OCI-LY3 (cell line): ENCODE data around the gene CERS2.

Experiments
- H2AFZ ChIP-seq: fragments of 200-600, 300-600 bp; shearing (Covaris generic); 2 replicates; pipeline ENCODE4 v1.6.0; 2014; ENCODE audit warnings: antibody characterized with exemption, low read depth, low read length
- H3K27ac ChIP-seq: fragments of 200-600, 300-600 bp; sonication (generic); 2 replicates; pipeline ENCODE4 v1.5.1; 2014; ENCODE audit warnings: mild to moderate bottlenecking, low read length, moderate library complexity, mixed read lengths
- H3K27me3 ChIP-seq: fragments of 200-600, 300-600 bp; sonication (generic); 2 replicates; pipeline ENCODE4 v1.6.1; 2014; ENCODE audit warnings: low read depth, low read length, mixed read lengths
- H3K36me3 ChIP-seq: fragments of 200-600, 300-600 bp; sonication (generic); replicated peaks from 2 replicates; pipeline ENCODE3; 2014; ENCODE audit warnings: low read depth, low read length, mixed read lengths
- H3K4me1 ChIP-seq: fragments of 300-600, 200-600 bp; sonication (generic); 2 replicates; pipeline ENCODE4 v1.6.1; 2014; ENCODE audit warnings: low read length, mixed read lengths
- H3K4me2 ChIP-seq: fragments of 200-600, 300-600 bp; sonication (generic); 2 replicates; pipeline ENCODE4 v1.6.1; 2014; ENCODE audit warnings: low read length, mixed read lengths
- H3K4me3 ChIP-seq: fragments of 300-600, 200-600 bp; sonication (generic); 2 replicates; pipeline ENCODE4 v1.5.1; 2014; ENCODE audit warnings: antibody characterized with exemption, mild to moderate bottlenecking, low read length, moderate library complexity
- H3K79me2 ChIP-seq: fragments of 300-600, 200-600 bp; shearing (Covaris generic); 2 replicates; pipeline ENCODE4 v1.6.1; 2014; ENCODE audit warnings: mild to moderate bottlenecking, low read length, mixed read lengths
- H3K9ac ChIP-seq: fragments of 300-600, 200-600 bp; shearing (Covaris generic); 2 replicates; pipeline ENCODE4 v1.6.0; 2014; ENCODE audit warnings: mild to moderate bottlenecking, low read length, moderate library complexity
- H3K9me3 ChIP-seq: fragments of 200-600, 300-600 bp; shearing (Covaris generic); 2 replicates; pipeline ENCODE4 v1.6.1; 2014; ENCODE audit warnings: low read length, mixed read lengths; ENCODE audit not compliant: insufficient read depth
- H4K20me1 ChIP-seq: fragments of 200-600, 300-600 bp; sonication (generic); 2 replicates; pipeline ENCODE4 v1.6.1; 2016; ENCODE audit warnings: low read length, mixed read lengths; ENCODE audit not compliant: insufficient read depth
- CTCF ChIP-seq: fragments of 200-600, 300-600 bp; sonication (generic); IDR thresholded peaks from 2 replicates; pipeline ENCODE4 v1.5.1; 2014; ENCODE audit warnings: antibody characterized with exemption, low read length, low read depth
- EZH2phosphoT487 ChIP-seq: fragments of 200-600 bp; shearing (Covaris generic); IDR thresholded peaks from 2 replicates; pipeline ENCODE4 v1.6.1; 2018; ENCODE audit warnings: antibody characterized with exemption, mixed run types, low read depth

The CERS2 gene

DNA sequence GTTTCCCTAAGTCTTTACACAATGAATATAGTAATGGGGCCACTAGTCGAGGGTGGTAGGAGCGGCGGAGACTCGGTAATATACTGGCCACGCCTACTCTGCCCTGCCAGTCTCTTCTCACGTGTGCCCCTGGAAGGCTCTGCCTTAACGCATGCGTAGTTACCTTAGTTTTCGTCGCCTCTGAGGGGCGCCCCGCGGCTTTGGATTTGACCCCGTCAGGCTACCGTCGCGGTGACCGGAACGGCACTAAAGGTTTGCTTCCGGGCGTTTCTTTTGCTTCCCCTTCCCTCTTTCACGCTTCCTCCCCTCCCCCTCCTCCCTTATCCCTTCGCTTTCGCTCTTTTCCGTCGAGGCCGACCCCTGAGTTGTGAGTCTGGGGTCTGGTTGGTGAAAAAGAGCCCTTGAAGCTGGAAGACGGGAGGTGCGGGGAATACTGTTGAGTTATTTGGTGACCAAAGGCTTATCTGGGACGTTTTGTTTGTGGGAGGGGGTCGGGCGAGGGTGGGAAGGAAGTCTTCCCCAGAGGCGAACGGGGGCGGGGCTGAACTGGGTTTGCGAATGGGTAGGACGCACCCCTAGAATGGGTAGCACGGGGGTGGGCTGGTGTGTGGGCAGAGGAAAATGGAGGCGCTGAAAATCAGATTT lies 48.4 kb downstream of the CERS2 start, which contains the start of gene SETDB1:
Gene SETDB1 (plus strand): TSS at position 267 of the 645 bp plus-strand sequence. CDS start 1,352 bp downstream, outside the sequence.
- H3K9me3 ChIP-seq, result no peaks in the 10 kb centered on the region
- TF ChIP-seq CTCF (0 out of 2 replicates have a peak, but pooled peaks have one; percentile 17), EZH2phosphoT487 (no peak)
- peaks cover 21% of the 10 kb centered on the region for H3K79me2 ChIP-seq
- H2AFZ ChIP-seq, result peak within 1 kb of the TSS; percentile 96
- no peaks in the 10 kb centered on the region for H4K20me1 ChIP-seq
- H3K27ac ChIP-seq, result peak within 1 kb of the TSS; percentile 77
- H3K4me3 ChIP-seq, result peak within 1 kb of the TSS; percentile 88
- H3K4me2 ChIP-seq, result peak within 1 kb of the TSS; percentile 82
- peaks cover 21% of the 10 kb centered on the region for H3K4me1 ChIP-seq
- peaks cover 28% of the 10 kb centered on the region for H3K36me3 ChIP-seq
- no peaks in the 10 kb centered on the region for H3K27me3 ChIP-seq
- peak within 1 kb of the TSS; percentile 93 for H3K9ac ChIP-seq

- Histone ChIP-seq H3K4me1 (peaks cover 21% of the 10 kb centered on the region), H3K9ac (no peak overlapping the region), H3K4me2 (no peak overlapping the region), H2AFZ (no peak overlapping the region), H3K27me3 (no peaks in the 10 kb centered on the region), H3K79me2 (peaks cover 21% of the 10 kb centered on the region), H4K20me1 (no peaks in the 10 kb centered on the region), H3K36me3 (peaks cover 20% of the 10 kb centered on the region), H3K27ac (no peak overlapping the region), H3K9me3 (no peaks in the 10 kb centered on the region), H3K4me3 (no peak overlapping the region)
- no peak for TF ChIP-seq CTCF
- TF ChIP-seq EZH2phosphoT487, result no peak
These were observed 49.6 kb downstream of the CERS2 start for GRCh38 chr1:150925080-150925479.

- H3K4me1 ChIP-seq, result peaks cover 20% of the 10 kb centered on the region
- H2AFZ ChIP-seq, result peak overlapping the region; percentile 89
- H3K27ac ChIP-seq, result peak overlapping the region; percentile 76
- peak overlapping the region; percentile 41 for H3K9ac ChIP-seq
- TF ChIP-seq EZH2phosphoT487 (no peak), CTCF (peak; percentile 92)
- H3K4me3 ChIP-seq, result peak overlapping the region; percentile 51
- peaks cover 13% of the 10 kb centered on the region for H3K79me2 ChIP-seq
- peak overlapping the region; percentile 65 for H3K4me2 ChIP-seq
- H3K27me3 ChIP-seq, result no peaks in the 10 kb centered on the region
- H3K9me3 ChIP-seq, result no peaks in the 10 kb centered on the region
- H3K36me3 ChIP-seq, result peaks cover 3% of the 10 kb centered on the region
- H4K20me1 ChIP-seq, result no peaks in the 10 kb centered on the region
These were observed 52.1 kb downstream of the CERS2 start for GRCh38 chr1:150922519-150922975.

DNA sequence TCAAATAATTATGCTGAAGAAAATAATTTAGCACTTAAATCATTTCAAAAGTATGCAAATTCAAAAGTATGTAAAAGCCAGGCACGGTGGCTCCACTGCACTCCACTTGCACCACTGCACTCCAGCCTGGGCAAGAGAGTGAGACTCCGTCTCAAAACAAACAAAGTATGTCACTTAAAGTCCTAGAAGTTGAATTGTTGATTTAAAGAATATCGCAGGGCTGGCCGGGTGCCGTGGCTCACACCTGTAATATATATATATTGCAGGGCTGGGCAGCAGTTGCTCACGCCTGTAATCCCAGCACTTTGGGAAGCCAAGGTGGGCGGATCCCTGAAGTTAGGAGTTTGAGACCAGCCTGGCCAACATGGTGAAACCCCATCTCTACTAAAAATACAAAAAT lies 57.2 kb downstream of the CERS2 start:
- H2AFZ ChIP-seq, result no peak overlapping the region
- H3K4me1 ChIP-seq, result peaks cover 6% of the 10 kb centered on the region
- no peaks in the 10 kb centered on the region for H3K9me3 ChIP-seq
- no peaks in the 10 kb centered on the region for H3K27me3 ChIP-seq
- H4K20me1 ChIP-seq, result no peaks in the 10 kb centered on the region
- H3K9ac ChIP-seq, result no peak overlapping the region
- H3K79me2 ChIP-seq, result no peaks in the 10 kb centered on the region
- no peaks in the 10 kb centered on the region for H3K36me3 ChIP-seq
- H3K4me3 ChIP-seq, result no peak overlapping the region
- H3K4me2 ChIP-seq, result no peak overlapping the region
- no peak for TF ChIP-seq EZH2phosphoT487
- TF ChIP-seq CTCF, result no peak
- no peak overlapping the region for H3K27ac ChIP-seq
